Keratinocyte (primary cell): ENCODE measurements around the gene CFAP57. TPM values are rescaled to one million over a fixed set of nuclear protein-coding genes. Genes with fewer than 3 reads are reported as not detected.

Experiments
- DNase-seq: peaks from one replicate; pipeline ENCODE4 v3.0.0-alpha.2; 2011; ENCODE audit warnings: low read depth, missing footprints, low spot score
- FAIRE-seq: peaks from 2 replicates; lab custom pipeline; 2011; peaks lifted over from hg19 to GRCh38; lab: Jason Lieb, UNC
- H2AFZ ChIP-seq: 2 replicates; pipeline ENCODE4 v1.6.0; 2012; ENCODE audit warnings: low read length, control low read depth, inconsistent platforms; ENCODE audit not compliant: control insufficient read depth
- H3K27ac ChIP-seq: 2 replicates; pipeline ENCODE4 v1.5.1; 2011; ENCODE audit warnings: low read length; ENCODE audit not compliant: control insufficient read depth, insufficient read depth
- H3K27me3 ChIP-seq: 3 replicates; pipeline ENCODE4 v1.6.0; 2011; ENCODE audit warnings: low read length; ENCODE audit not compliant: control insufficient read depth, insufficient read depth; ENCODE audit errors: extremely low read depth
- H3K36me3 ChIP-seq, 2 experiments: 2 replicates in 1 of 2; 3 replicates in 1 of 2; pipeline ENCODE4 v1.5.1; 2011; ENCODE audit warnings: low read length in 2 of 2, mild to moderate bottlenecking in 1 of 2; ENCODE audit not compliant: control insufficient read depth in 2 of 2, insufficient read depth in 2 of 2; ENCODE audit errors: extremely low read depth in 1 of 2
- H3K4me1 ChIP-seq: 3 replicates; pipeline ENCODE4 v1.5.1; 2011; ENCODE audit warnings: low read length; ENCODE audit not compliant: control insufficient read depth, insufficient read depth; ENCODE audit errors: extremely low read depth
- H3K4me2 ChIP-seq: 3 replicates; pipeline ENCODE4 v1.6.0; 2011; ENCODE audit warnings: low read depth, low read length; ENCODE audit not compliant: control insufficient read depth, insufficient read depth; ENCODE audit errors: extremely low read depth
- H3K4me3 ChIP-seq, 3 experiments: fragments of 200-600 bp in 1 of 3; sonication (generic) in 1 of 3; 2 replicates in 2 of 3; 3 replicates in 1 of 3; pipeline ENCODE4 v1.5.1; 2011 to 2016; ENCODE audit warnings: low read length in 3 of 3, mild to moderate bottlenecking in 3 of 3, control low read depth in 2 of 3, inconsistent platforms in 1 of 3, low read depth in 1 of 3, mixed read lengths in 1 of 3, mixed run types in 1 of 3, moderate library complexity in 1 of 3; ENCODE audit not compliant: control insufficient read depth in 2 of 3, insufficient read depth in 2 of 3; ENCODE audit errors: extremely low read depth in 1 of 3
- H3K79me2 ChIP-seq: 2 replicates; pipeline ENCODE4 v1.6.0; 2012; ENCODE audit warnings: low read length; ENCODE audit not compliant: control insufficient read depth, insufficient read depth
- H3K9ac ChIP-seq: 3 replicates; pipeline ENCODE4 v1.6.0; 2011; ENCODE audit warnings: low read length; ENCODE audit not compliant: control insufficient read depth, insufficient read depth; ENCODE audit errors: extremely low read depth
- H3K9me1 ChIP-seq: 3 replicates; pipeline ENCODE4 v1.6.0; 2011; ENCODE audit warnings: low read length; ENCODE audit not compliant: control insufficient read depth, insufficient read depth; ENCODE audit errors: extremely low read depth
- H3K9me3 ChIP-seq: 2 replicates; pipeline ENCODE4 v1.5.1; 2012; ENCODE audit warnings: low read depth, low read length; ENCODE audit not compliant: control insufficient read depth
- H4K20me1 ChIP-seq: 3 replicates; pipeline ENCODE4 v1.6.0; 2011; ENCODE audit warnings: low read length; ENCODE audit not compliant: control insufficient read depth, insufficient read depth; ENCODE audit errors: extremely low read depth
- EZH2 ChIP-seq: IDR thresholded peaks from one replicate; pipeline ENCODE4 v1.6.1; 2012; ENCODE audit warnings: inconsistent platforms, mild to moderate bottlenecking, low read length, moderate library complexity
- dilution Hi-C: fragments of 300-500 bp; cut with MboI; formaldehyde crosslinking; loops from one replicate; pipeline ENCODE4 v1.7.0; 2020; ENCODE audit warnings: low sequenced_read_pairs; ENCODE audit not compliant: extremely low pct_ligation_motif_present
- polyA plus RNA-seq, 5 experiments: library from polyadenylated mRNA; depleted of rRNA in 3 of 5; stranded (reverse) in 3 of 5; stranded (forward) in 1 of 5; unstranded in 1 of 5; fragments of >200 nt; gene quantifications; 1 replicate in 1 of 5; 2 replicates in 3 of 5; 3 replicates in 1 of 5; pipeline versions ENCODE4 v1.2.1 to v1.2.3, GENCODE V29; 2011 to 2012; ENCODE audit warnings: missing spikeins in 2 of 5, low read depth in 1 of 5, low replicate concordance in 1 of 5
- TF ChIP-seq, protein P1 (sequence below), 3 experiments: IDR thresholded peaks in 1 of 3; conservative IDR thresholded peaks in 1 of 3; optimal IDR thresholded peaks in 1 of 3; 2 replicates in 2 of 3; 3 replicates in 1 of 3; pipeline versions ENCODE3 to v1.5.1; 2011; ENCODE audit warnings: low read length in 3 of 3, mild to moderate bottlenecking in 3 of 3, moderate library complexity in 2 of 3, control low read depth in 1 of 3, inconsistent platforms in 1 of 3; ENCODE audit not compliant: insufficient read depth in 2 of 3; ENCODE audit errors: extremely low read depth in 1 of 3

Gene CFAP57
- polyA plus RNA-seq, 1 donor (not counting 4 experiments of a cell fraction or from before 2014, with no cell fraction given): 0.39 TPM

DNA sequence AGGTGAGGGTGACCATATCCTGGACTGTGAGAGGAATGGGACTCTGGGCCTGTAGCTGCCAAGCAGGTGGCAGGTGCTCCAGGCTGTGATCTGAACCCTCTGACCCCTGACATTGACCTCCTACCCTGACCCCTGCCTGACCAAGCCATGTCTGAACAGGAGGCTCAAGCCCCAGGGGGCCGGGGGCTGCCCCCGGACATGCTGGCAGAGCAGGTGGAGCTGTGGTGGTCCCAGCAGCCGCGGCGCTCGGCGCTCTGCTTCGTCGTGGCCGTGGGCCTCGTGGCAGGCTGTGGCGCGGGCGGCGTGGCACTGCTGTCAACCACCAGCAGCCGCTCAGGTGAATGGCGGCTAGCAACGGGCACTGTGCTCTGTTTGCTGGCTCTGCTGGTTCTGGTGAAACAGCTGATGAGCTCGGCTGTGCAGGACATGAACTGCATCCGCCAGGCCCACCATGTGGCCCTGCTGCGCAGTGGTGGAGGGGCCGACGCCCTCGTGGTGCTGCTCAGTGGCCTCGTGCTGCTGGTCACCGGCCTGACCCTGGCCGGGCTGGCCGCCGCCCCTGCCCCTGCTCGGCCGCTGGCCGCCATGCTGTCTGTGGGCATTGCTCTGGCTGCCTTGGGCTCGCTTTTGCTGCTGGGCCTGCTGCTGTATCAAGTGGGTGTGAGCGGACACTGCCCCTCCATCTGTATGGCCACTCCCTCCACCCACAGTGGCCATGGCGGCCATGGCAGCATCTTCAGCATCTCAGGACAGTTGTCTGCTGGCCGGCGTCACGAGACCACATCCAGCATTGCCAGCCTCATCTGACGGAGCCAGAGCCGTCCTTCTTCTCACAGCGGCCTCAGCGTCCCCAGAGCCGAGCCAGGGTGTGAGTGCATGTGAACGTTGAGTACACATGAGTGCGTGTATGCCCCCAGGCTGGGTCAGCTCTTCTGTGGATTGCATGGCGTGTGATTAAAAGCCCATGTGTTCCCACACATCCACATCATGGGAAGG, 100.7 kb downstream of the CFAP57 start:
- Histone ChIP-seq H3K9me1 (no peaks in the 10 kb centered on the region), H3K4me1 (peaks cover 23% of the 10 kb centered on the region), H3K9me3 (no peaks in the 10 kb centered on the region), H3K4me2 (no peak overlapping the region), H3K27ac (no peak overlapping the region), H4K20me1 (no peaks in the 10 kb centered on the region), H3K27me3 (no peaks in the 10 kb centered on the region), H3K36me3 (no peaks in the 10 kb centered on the region), H3K9ac (no peak overlapping the region), H3K4me3 (no peak overlapping the region), H2AFZ (no peak overlapping the region), H3K79me2 (no peaks in the 10 kb centered on the region)
- no peak for TF ChIP-seq EZH2
- TF ChIP-seq, protein P1, sequence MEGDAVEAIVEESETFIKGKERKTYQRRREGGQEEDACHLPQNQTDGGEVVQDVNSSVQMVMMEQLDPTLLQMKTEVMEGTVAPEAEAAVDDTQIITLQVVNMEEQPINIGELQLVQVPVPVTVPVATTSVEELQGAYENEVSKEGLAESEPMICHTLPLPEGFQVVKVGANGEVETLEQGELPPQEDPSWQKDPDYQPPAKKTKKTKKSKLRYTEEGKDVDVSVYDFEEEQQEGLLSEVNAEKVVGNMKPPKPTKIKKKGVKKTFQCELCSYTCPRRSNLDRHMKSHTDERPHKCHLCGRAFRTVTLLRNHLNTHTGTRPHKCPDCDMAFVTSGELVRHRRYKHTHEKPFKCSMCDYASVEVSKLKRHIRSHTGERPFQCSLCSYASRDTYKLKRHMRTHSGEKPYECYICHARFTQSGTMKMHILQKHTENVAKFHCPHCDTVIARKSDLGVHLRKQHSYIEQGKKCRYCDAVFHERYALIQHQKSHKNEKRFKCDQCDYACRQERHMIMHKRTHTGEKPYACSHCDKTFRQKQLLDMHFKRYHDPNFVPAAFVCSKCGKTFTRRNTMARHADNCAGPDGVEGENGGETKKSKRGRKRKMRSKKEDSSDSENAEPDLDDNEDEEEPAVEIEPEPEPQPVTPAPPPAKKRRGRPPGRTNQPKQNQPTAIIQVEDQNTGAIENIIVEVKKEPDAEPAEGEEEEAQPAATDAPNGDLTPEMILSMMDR (optimal IDR thresholded peaks at IDR 0.05 in 1 of 3, IDR thresholded peaks at IDR 0.05 in 1 of 3, conservative IDR thresholded peaks at IDR 0.05 in 1 of 3; ENCODE audit: extremely low read depth in 1 of 3, insufficient read depth in 2 of 3, low read length in 3 of 3): no peak
- no peak for FAIRE-seq
- dilution Hi-C loops: no loop called here
- no peak for DNase-seq

DNA sequence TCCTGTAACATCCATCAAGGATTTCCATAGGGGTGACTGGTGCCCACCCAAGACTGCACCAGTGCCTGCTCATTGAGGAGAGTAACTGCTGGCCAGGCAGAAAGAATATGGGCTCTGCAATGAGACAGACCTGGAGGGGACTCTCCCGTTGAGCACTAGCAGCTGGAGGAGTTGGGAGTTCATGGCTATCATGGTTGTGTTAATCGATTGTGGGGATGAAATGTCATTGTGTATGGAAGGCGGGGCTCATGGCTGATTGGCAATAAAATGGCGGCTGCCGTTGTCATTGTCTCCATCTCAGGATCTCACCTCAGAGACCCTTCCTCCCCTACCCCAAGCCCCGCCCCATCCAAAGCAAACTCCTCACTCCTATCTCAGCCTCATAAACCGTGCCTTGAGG, 101.6 kb downstream of the CFAP57 start:
- no peak for FAIRE-seq
- Histone ChIP-seq H3K27ac (peak overlapping the region; percentile 33), H3K9me3 (no peaks in the 10 kb centered on the region), H3K9ac (no peak overlapping the region), H3K79me2 (no peaks in the 10 kb centered on the region), H3K4me2 (no peak overlapping the region), H3K4me1 (peaks cover 23% of the 10 kb centered on the region), H3K4me3 (no peak overlapping the region), H3K27me3 (no peaks in the 10 kb centered on the region), H3K36me3 (no peaks in the 10 kb centered on the region), H2AFZ (no peak overlapping the region), H3K9me1 (no peaks in the 10 kb centered on the region), H4K20me1 (no peaks in the 10 kb centered on the region)
- dilution Hi-C loops: no loop called here
- no peak for DNase-seq
- no peak for TF ChIP-seq EZH2
- TF ChIP-seq, protein P1 (optimal IDR thresholded peaks at IDR 0.05 in 1 of 3, IDR thresholded peaks at IDR 0.05 in 1 of 3, conservative IDR thresholded peaks at IDR 0.05 in 1 of 3; ENCODE audit: extremely low read depth in 1 of 3, insufficient read depth in 2 of 3, low read length in 3 of 3): no peak
